H9 (cell line): Measurements from ENCODE around the gene INPP4A. TPM values are rescaled to one million over a fixed set of nuclear protein-coding genes. Genes with fewer than 3 reads are reported as not detected.

Experiments used
- DNase-seq: peaks from one replicate; pipeline ENCODE4 v3.0.0-alpha.2; 2017
- H2AFZ ChIP-seq: one replicate; pipeline ENCODE4 v1.6.1; 2013; ENCODE audit warnings: mild to moderate bottlenecking, low read length, control low read depth, moderate library complexity
- H2AK5ac ChIP-seq: 2 replicates; pipeline ENCODE4 v1.6.1; 2013; ENCODE audit warnings: low read length, control low read depth, mixed read lengths; ENCODE audit not compliant: insufficient read length
- H2BK120ac ChIP-seq: one replicate; pipeline ENCODE4 v1.6.1; 2013; ENCODE audit warnings: low read depth, mild to moderate bottlenecking, low read length, control low read depth, inconsistent platforms; ENCODE audit not compliant: poor library complexity, severe bottlenecking
- H2BK12ac ChIP-seq: 2 replicates; pipeline ENCODE4 v1.6.1; 2013; ENCODE audit warnings: low read length, control low read depth, mixed read lengths, low read depth; ENCODE audit not compliant: insufficient read length
- H2BK15ac ChIP-seq: 2 replicates; pipeline ENCODE4 v1.6.1; 2013; ENCODE audit warnings: low read depth, low read length, control low read depth
- H2BK20ac ChIP-seq: one replicate; pipeline ENCODE4 v1.6.1; 2013; ENCODE audit warnings: low read depth, mild to moderate bottlenecking, low read length, control low read depth, inconsistent platforms; ENCODE audit not compliant: poor library complexity, severe bottlenecking
- H2BK5ac ChIP-seq: 2 replicates; pipeline ENCODE4 v1.6.1; 2013; ENCODE audit warnings: low read length, control low read depth, mixed read lengths; ENCODE audit not compliant: insufficient read length
- H3K14ac ChIP-seq: 2 replicates; pipeline ENCODE4 v1.6.1; 2013; ENCODE audit warnings: low read length, control low read depth; ENCODE audit not compliant: insufficient read depth
- H3K18ac ChIP-seq: 2 replicates; pipeline ENCODE4 v1.6.1; 2013; ENCODE audit warnings: low read depth, mild to moderate bottlenecking, mixed read lengths, low read length, control low read depth; ENCODE audit not compliant: insufficient read length
- H3K23ac ChIP-seq: 2 replicates; pipeline ENCODE4 v1.6.1; 2013; ENCODE audit warnings: low read length, control low read depth, mixed read lengths, low read depth; ENCODE audit not compliant: insufficient read length
- H3K23me2 ChIP-seq: 2 replicates; pipeline ENCODE4 v1.6.1; 2013; ENCODE audit warnings: low read depth, mild to moderate bottlenecking, mixed read lengths, low read length, control low read depth; ENCODE audit not compliant: insufficient read length, poor library complexity, severe bottlenecking
- H3K27ac ChIP-seq: 2 replicates; pipeline ENCODE4 v1.5.1; 2013; ENCODE audit warnings: low read length, control low read depth, mixed read lengths, low read depth; ENCODE audit not compliant: insufficient read length
- H3K27me3 ChIP-seq: 2 replicates; pipeline ENCODE4 v1.6.1; 2013; ENCODE audit warnings: low read length, control low read depth, inconsistent platforms; ENCODE audit not compliant: insufficient read depth
- H3K4ac ChIP-seq: 2 replicates; pipeline ENCODE4 v1.6.1; 2013; ENCODE audit warnings: low read depth, mild to moderate bottlenecking, control low read depth, inconsistent platforms, low read length, moderate library complexity
- H3K4me1 ChIP-seq: 2 replicates; pipeline ENCODE4 v1.6.1; 2013; ENCODE audit warnings: low read length, control low read depth, inconsistent platforms; ENCODE audit not compliant: insufficient read depth
- H3K4me2 ChIP-seq: 2 replicates; pipeline ENCODE4 v1.6.1; 2013; ENCODE audit warnings: low read length, control low read depth, mixed read lengths; ENCODE audit not compliant: insufficient read length, insufficient read depth
- H3K56ac ChIP-seq: 2 replicates; pipeline ENCODE4 v1.6.1; 2013; ENCODE audit warnings: low read depth, mild to moderate bottlenecking, mixed read lengths, low read length, control low read depth; ENCODE audit not compliant: insufficient read length
- H3K79me1 ChIP-seq: 2 replicates; pipeline ENCODE4 v1.6.1; 2013; ENCODE audit warnings: low read depth, mild to moderate bottlenecking, moderate library complexity, low read length, control low read depth, inconsistent platforms; ENCODE audit not compliant: insufficient read depth, poor library complexity, severe bottlenecking
- H3K79me2 ChIP-seq: 2 replicates; pipeline ENCODE4 v1.6.1; 2013; ENCODE audit warnings: low read length, control low read depth, inconsistent platforms; ENCODE audit not compliant: insufficient read depth
- H3K9ac ChIP-seq: 2 replicates; pipeline ENCODE4 v1.6.1; 2013; ENCODE audit warnings: low read length, control low read depth, mixed read lengths; ENCODE audit not compliant: insufficient read length; ENCODE audit errors: extremely low read depth
- H3K9me3 ChIP-seq: one replicate; pipeline ENCODE4 v1.6.1; 2013; ENCODE audit warnings: low read depth, low read length, inconsistent platforms; ENCODE audit not compliant: control insufficient read depth
- H3T11ph ChIP-seq: one replicate; pipeline ENCODE4 v1.6.1; 2013; ENCODE audit warnings: mild to moderate bottlenecking, low read length, control low read depth, inconsistent platforms
- H4K20me1 ChIP-seq: one replicate; pipeline ENCODE4 v1.6.1; 2013; ENCODE audit not compliant: control insufficient read depth, insufficient read length, insufficient read depth
- H4K5ac ChIP-seq: 2 replicates; pipeline ENCODE4 v1.6.1; 2013; ENCODE audit warnings: low read depth, mild to moderate bottlenecking, mixed read lengths, low read length, control low read depth; ENCODE audit not compliant: insufficient read length
- H4K8ac ChIP-seq: replicated peaks from 2 replicates; pipeline ENCODE4 v1.6.1; 2013; ENCODE audit warnings: low read length, control low read depth, mixed read lengths, low read depth; ENCODE audit not compliant: insufficient read length
- H4K91ac ChIP-seq: 2 replicates; pipeline ENCODE4 v1.6.1; 2013; ENCODE audit warnings: low read depth, mild to moderate bottlenecking, moderate library complexity, mixed read lengths, low read length, control low read depth; ENCODE audit not compliant: insufficient read length
- H3K27ac Mint-ChIP-seq, 3 experiments: 2 replicates in 2 of 3; 3 replicates in 1 of 3; pipeline ENCODE4 v1.8.0; 2020 to 2021; ENCODE audit warnings: mixed read lengths in 3 of 3, mild to moderate bottlenecking in 1 of 3, moderate library complexity in 1 of 3
- H3K27me3 Mint-ChIP-seq: 2 replicates; pipeline ENCODE4 v1.8.0; 2021; ENCODE audit warnings: low read depth, mild to moderate bottlenecking, moderate library complexity, mixed read lengths
- H3K36me3 Mint-ChIP-seq, 3 experiments: 2 replicates in 2 of 3; 3 replicates in 1 of 3; pipeline ENCODE4 v1.8.0; 2020 to 2021; ENCODE audit warnings: low read depth in 3 of 3, mixed read lengths in 3 of 3; ENCODE audit not compliant: insufficient read depth in 1 of 3
- H3K4me1 Mint-ChIP-seq, 2 experiments: 2 replicates each; pipeline ENCODE4 v1.8.0; 2020; ENCODE audit warnings: mixed read lengths in 2 of 2
- H3K4me3 Mint-ChIP-seq, 2 experiments: 2 replicates in 1 of 2; 3 replicates in 1 of 2; pipeline ENCODE4 v1.8.0; 2020 to 2021; ENCODE audit warnings: mild to moderate bottlenecking in 2 of 2, mixed read lengths in 2 of 2, moderate library complexity in 1 of 2
- H3K9me3 Mint-ChIP-seq, 2 experiments: 2 replicates in 1 of 2; 3 replicates in 1 of 2; pipeline ENCODE4 v1.8.0; 2020; ENCODE audit warnings: mild to moderate bottlenecking in 2 of 2, mixed read lengths in 2 of 2, moderate library complexity in 1 of 2
- CTCF ChIP-seq: fragments of 200-600 bp; sonication (generic); conservative IDR thresholded peaks from 3 replicates; pipeline ENCODE4 v1.8.0; 2021; ENCODE audit warnings: antibody characterized with exemption, mild to moderate bottlenecking
- WGBS: extraction: QIAGEN DNeasy Blood & Tissue Kit; methylation state at CpG from one replicate; pipeline ENCODE4 v1.1.7; 2013; ENCODE audit warnings: missing lambda C conversion rate, low lambda C conversion rate, mixed read lengths; ENCODE audit not compliant: insufficient read length; ENCODE audit errors: extremely low coverage; 5-methylcytosine and 5-hydroxymethylcytosine counted together
- total RNA-seq: library from RNA; stranded (reverse); gene quantifications from 2 replicates; pipeline ENCODE4 v1.2.1, GENCODE V29; 2021

Gene INPP4A
- total RNA-seq, 1 experiment from 2014 or later: 55.2 TPM

DNA sequence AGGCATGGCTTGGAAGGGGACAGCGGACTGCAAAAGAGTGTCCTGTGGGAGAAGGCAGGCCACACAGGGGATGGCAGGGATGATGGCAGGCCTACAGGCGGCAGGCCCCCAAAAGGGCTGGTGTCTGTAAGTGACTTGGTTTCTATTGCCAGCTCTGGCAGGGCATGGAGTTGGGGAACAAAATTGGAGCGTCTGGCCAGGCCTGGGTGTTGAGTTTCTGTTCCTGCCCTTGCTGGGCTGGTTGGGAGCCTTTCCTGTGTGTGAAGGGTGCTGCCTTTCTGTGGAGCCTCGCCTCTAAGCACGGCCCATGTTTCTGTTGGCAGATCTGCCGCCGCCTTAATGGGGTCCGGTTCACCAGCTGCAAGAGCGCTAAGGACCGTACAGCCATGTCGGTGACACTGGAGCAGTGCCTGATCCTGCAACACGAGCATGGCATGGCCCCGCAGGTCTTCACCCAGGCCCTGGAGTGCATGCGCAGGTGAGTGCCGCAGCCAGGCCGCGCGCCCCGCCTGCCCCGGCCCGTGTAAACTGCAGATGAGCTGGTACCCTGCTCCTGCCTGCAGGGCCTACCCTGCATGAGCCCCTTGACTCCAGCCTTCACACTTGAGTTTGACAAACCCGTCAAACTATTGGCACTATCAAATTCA is 132.1 kb downstream of the INPP4A start:
- H3K23ac ChIP-seq: no peak overlapping the region
- Mint-ChIP-seq H3K4me3 (no peak overlapping the region), H3K27ac (peak overlapping the region in 2 of 3 experiments; percentile 44 to 87; a peak in 3 of 7 replicates), H3K27me3 (no peaks in the 10 kb centered on the region), H3K36me3 (peaks cover 2 to 61% (median 35%) of the 10 kb centered on the region in 3 experiments; a peak in 6 of 7 replicates), H3K9me3 (no peaks in the 10 kb centered on the region), H3K4me1 (no peaks in the 10 kb centered on the region)
- no peak overlapping the region for H4K5ac ChIP-seq
- H3K23me2 ChIP-seq: no peaks in the 10 kb centered on the region
- H4K91ac ChIP-seq: no peak overlapping the region
- H2BK12ac ChIP-seq: no peak overlapping the region
- no peak overlapping the region for H2BK5ac ChIP-seq
- DNase-seq: no peak
- H2BK20ac ChIP-seq: no peak overlapping the region
- H2AK5ac ChIP-seq: no peak overlapping the region
- no peak overlapping the region for H2BK15ac ChIP-seq
- no peak overlapping the region for H3K14ac ChIP-seq
- H3K9me3 ChIP-seq: no peaks in the 10 kb centered on the region
- no peak overlapping the region for H3K18ac ChIP-seq
- no peaks in the 10 kb centered on the region for H4K20me1 ChIP-seq
- H3K79me2 ChIP-seq: no peaks in the 10 kb centered on the region
- H2BK120ac ChIP-seq: no peak overlapping the region
- TF ChIP-seq CTCF: no peak
- no peaks in the 10 kb centered on the region for H3K4me1 ChIP-seq
- no peak overlapping the region for H3K9ac ChIP-seq
- no peak overlapping the region for H2AFZ ChIP-seq
- no CpG with 5 or more reads among the region's 22 CpGs for WGBS
- no peak overlapping the region for H3T11ph ChIP-seq
- H3K27me3 ChIP-seq: no peaks in the 10 kb centered on the region
- H4K8ac ChIP-seq: no peak overlapping the region
- H3K4ac ChIP-seq: no peak overlapping the region
- H3K56ac ChIP-seq: no peak overlapping the region
- H3K4me2 ChIP-seq: no peak overlapping the region
- H3K27ac ChIP-seq: no peak overlapping the region
- no peaks in the 10 kb centered on the region for H3K79me1 ChIP-seq
